GM19328 (cell line): ENCODE measurements around the gene SERPINH1.

Experiments
- ATAC-seq: cut with Tn5 transposase; IDR thresholded peaks from one replicate; pipeline ENCODE4 v1.9.1; 2021; ENCODE audit warnings: mild to moderate bottlenecking, moderate library complexity; ENCODE audit not compliant: unreplicated experiment

Gene SERPINH1

GRCh38 chr11:75562048-75562835, at the start of gene SERPINH1:
TSS of gene SERPINH1 (plus strand) at chr11:75562253. CDS start at chr11:75566350, 4,097 bp downstream.
- peak; percentile 58 for ATAC-seq

GRCh38 chr11:75513250-75513649, 48.8 kb upstream of the SERPINH1 start:
- ATAC-seq: no peak

GRCh38 chr11:75514596-75514995, 47.5 kb upstream of the SERPINH1 start:
- no peak for ATAC-seq

- ATAC-seq: no peak
Measured at GRCh38 chr11:75516140-75516539, 45.9 kb upstream of the SERPINH1 start.

GRCh38 chr11:75516886-75517285, 45.2 kb upstream of the SERPINH1 start:
- no peak for ATAC-seq

GRCh38 chr11:75518204-75518549, 43.9 kb upstream of the SERPINH1 start:
- no peak for ATAC-seq

GRCh38 chr11:75518771-75519653, 43.0 kb upstream of the SERPINH1 start:
- ATAC-seq: no peak

GRCh38 chr11:75520688-75521087, 41.4 kb upstream of the SERPINH1 start:
- no peak for ATAC-seq

GRCh38 chr11:75522286-75523044, 39.6 kb upstream of the SERPINH1 start:
- no peak for ATAC-seq

- no peak for ATAC-seq
Measured at GRCh38 chr11:75523189-75523588, 38.9 kb upstream of the SERPINH1 start.

GRCh38 chr11:75523811-75524664, 38.0 kb upstream of the SERPINH1 start:
- ATAC-seq: no peak

GRCh38 chr11:75524665-75525432, 37.2 kb upstream of the SERPINH1 start:
- ATAC-seq: no peak

- peak; percentile 66 for ATAC-seq
Measured at GRCh38 chr11:75525433-75526191, 36.4 kb upstream of the SERPINH1 start, which contains the start of gene GDPD5. TSS of gene GDPD5 (minus strand) at chr11:75525941. CDS start at chr11:75477735, 48,206 bp downstream.

GRCh38 chr11:75526192-75526541, 35.9 kb upstream of the SERPINH1 start:
- no peak for ATAC-seq

- ATAC-seq: no peak
Measured at GRCh38 chr11:75527130-75527529, 34.9 kb upstream of the SERPINH1 start.

GRCh38 chr11:75527938-75528735, 33.9 kb upstream of the SERPINH1 start:
- ATAC-seq: no peak

GRCh38 chr11:75530577-75530976, 31.5 kb upstream of the SERPINH1 start:
- ATAC-seq: no peak

GRCh38 chr11:75531325-75531724, 30.7 kb upstream of the SERPINH1 start:
- no peak for ATAC-seq
